GM19328 (cell line): ENCODE measurements around the gene ZNG1F.
"Not testable (repeated sequence)": the region's sequence is repeated elsewhere in the genome, so short reads cannot be mapped to it uniquely, and the experiment has no call there.

Source experiments
- ATAC-seq: cut with Tn5 transposase; IDR thresholded peaks from one replicate; pipeline ENCODE4 v1.9.1; 2021; ENCODE audit warnings: mild to moderate bottlenecking, moderate library complexity; ENCODE audit not compliant: unreplicated experiment

Gene ZNG1F

GRCh38 chr9:41189217-41189616, at the start of gene ZNG1F:
Gene ZNG1F, minus strand, starts transcription at chr9:41189317. Its CDS starts 59 bp downstream, at chr9:41189258.
- ATAC-seq = not testable (repeated sequence)

GRCh38 chr9:41237110-41237749, 48.1 kb upstream of the ZNG1F start:
- ATAC-seq = not testable (repeated sequence)

- not testable (repeated sequence) for ATAC-seq
These were observed 47.5 kb upstream of the ZNG1F start for GRCh38 chr9:41236486-41237109.

GRCh38 chr9:41234811-41235805, 46.0 kb upstream of the ZNG1F start:
- peak; percentile 100 for ATAC-seq

- peak; percentile 9 for ATAC-seq
These were observed 45.1 kb upstream of the ZNG1F start for GRCh38 chr9:41234221-41234620.

GRCh38 chr9:41232326-41232725, 43.2 kb upstream of the ZNG1F start:
- not testable (repeated sequence) for ATAC-seq

GRCh38 chr9:41230418-41230817, 41.3 kb upstream of the ZNG1F start:
- ATAC-seq = not testable (repeated sequence)

GRCh38 chr9:41229408-41230401, 40.6 kb upstream of the ZNG1F start:
- ATAC-seq = no peak

GRCh38 chr9:41219831-41220230, 30.7 kb upstream of the ZNG1F start:
- ATAC-seq = not testable (repeated sequence)

GRCh38 chr9:41188439-41188838, 678 bp downstream of the ZNG1F start:
- ATAC-seq = not testable (repeated sequence)

- not testable (repeated sequence) for ATAC-seq
These were observed 14.1 kb downstream of the ZNG1F start for GRCh38 chr9:41174994-41175393.

- ATAC-seq = not testable (repeated sequence)
These were observed 39.0 kb downstream of the ZNG1F start for GRCh38 chr9:41150116-41150515.

- not testable (repeated sequence) for ATAC-seq
These were observed 47.2 kb downstream of the ZNG1F start for GRCh38 chr9:41141878-41142277.

GRCh38 chr9:41128581-41128980, 60.5 kb downstream of the ZNG1F start, which contains the start of gene FOXD4L6:
Gene FOXD4L6, minus strand, starts transcription at chr9:41128681. Its CDS starts 298 bp downstream, at chr9:41128383.
- not testable (repeated sequence) for ATAC-seq

- ATAC-seq = not testable (repeated sequence)
These were observed 62.2 kb downstream of the ZNG1F start for GRCh38 chr9:41126746-41127446.

- ATAC-seq = not testable (repeated sequence)
These were observed 63.2 kb downstream of the ZNG1F start for GRCh38 chr9:41125936-41126335.

- ATAC-seq = not testable (repeated sequence)
These were observed 63.9 kb downstream of the ZNG1F start for GRCh38 chr9:41125109-41125658.

GRCh38 chr9:41124250-41125108, 64.6 kb downstream of the ZNG1F start:
- not testable (repeated sequence) for ATAC-seq
